ENCODE data around the gene TMEM185B. TPM values are rescaled to one million over a fixed set of nuclear protein-coding genes. Genes with fewer than 3 reads are reported as not detected.

The TMEM185B gene
- total and polyA plus RNA-seq, 8 donors: 18.7 to 29.1 (median 24.8) TPM

DNA sequence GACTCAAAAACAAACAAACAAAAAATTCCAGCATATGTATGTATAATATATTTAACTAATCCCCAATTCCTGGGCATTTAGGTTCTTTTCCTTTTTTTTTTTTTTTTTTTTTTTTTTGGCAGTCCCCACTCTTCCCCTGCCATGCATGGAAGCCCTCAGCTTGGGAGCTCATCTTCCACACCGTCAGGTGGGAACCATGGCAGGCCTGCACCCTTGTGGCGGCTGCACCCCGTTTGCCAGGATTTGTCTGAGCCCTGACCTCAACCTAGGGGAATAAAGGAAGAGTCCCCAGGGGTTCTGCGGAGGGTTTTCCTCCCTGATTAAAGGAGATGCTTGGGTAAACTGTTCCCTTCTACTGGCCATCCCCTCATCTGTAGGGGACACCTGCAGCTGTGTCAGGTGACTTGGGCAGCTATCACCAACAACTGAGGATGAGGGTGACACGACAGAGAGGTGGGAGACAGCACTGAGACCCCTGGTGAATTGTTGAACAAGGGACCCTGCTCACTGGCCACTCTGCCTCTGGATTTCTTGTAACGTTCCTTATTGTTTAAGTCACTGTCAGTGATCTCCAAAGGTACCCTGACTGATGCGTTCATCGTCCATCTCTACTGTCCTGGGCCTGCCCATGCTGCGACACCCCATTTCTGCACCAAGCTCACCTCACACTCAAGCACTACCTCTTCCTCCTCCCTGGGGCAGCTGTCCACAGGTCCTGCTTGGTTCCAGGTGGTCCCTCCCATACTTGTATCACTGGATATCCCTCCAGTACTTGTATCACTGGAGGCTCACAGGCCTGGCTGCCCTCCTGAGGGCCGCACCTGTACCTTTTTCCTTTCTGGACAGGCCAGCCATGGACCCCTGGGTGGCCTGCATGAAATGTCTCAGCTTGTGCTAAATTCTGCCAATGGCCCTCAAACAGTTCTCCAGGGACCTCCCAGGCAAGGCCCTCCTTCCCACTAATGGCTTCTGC is 14.5 kb downstream of the TMEM185B start:
- Histone ChIP-seq H3K9me3 (no peaks in the 10 kb centered on the region), H3K36me3 (no peaks in the 10 kb centered on the region), H3K27me3 (no peaks in the 10 kb centered on the region), H3K4me3 (no peak overlapping the region), H3K27ac (no peak overlapping the region), H3K4me1 (peaks cover 0 to 34% of the 10 kb centered on the region in 2 donors)
- TF ChIP-seq, protein P1, sequence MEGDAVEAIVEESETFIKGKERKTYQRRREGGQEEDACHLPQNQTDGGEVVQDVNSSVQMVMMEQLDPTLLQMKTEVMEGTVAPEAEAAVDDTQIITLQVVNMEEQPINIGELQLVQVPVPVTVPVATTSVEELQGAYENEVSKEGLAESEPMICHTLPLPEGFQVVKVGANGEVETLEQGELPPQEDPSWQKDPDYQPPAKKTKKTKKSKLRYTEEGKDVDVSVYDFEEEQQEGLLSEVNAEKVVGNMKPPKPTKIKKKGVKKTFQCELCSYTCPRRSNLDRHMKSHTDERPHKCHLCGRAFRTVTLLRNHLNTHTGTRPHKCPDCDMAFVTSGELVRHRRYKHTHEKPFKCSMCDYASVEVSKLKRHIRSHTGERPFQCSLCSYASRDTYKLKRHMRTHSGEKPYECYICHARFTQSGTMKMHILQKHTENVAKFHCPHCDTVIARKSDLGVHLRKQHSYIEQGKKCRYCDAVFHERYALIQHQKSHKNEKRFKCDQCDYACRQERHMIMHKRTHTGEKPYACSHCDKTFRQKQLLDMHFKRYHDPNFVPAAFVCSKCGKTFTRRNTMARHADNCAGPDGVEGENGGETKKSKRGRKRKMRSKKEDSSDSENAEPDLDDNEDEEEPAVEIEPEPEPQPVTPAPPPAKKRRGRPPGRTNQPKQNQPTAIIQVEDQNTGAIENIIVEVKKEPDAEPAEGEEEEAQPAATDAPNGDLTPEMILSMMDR (IDR thresholded peaks at IDR 0.05): no peak
- no peak for DNase-seq
- ATAC-seq: no peak
- intact Hi-C loops (cut with DNase I): no loop called here

- Histone ChIP-seq H3K36me3 (no peaks in the 10 kb centered on the region), H3K4me1 (peaks cover 0 to 48% of the 10 kb centered on the region in 2 donors), H3K4me3 (no peak overlapping the region), H3K9me3 (no peaks in the 10 kb centered on the region), H3K27ac (no peak overlapping the region), H3K27me3 (no peaks in the 10 kb centered on the region)
- TF ChIP-seq, protein P1 (IDR thresholded peaks at IDR 0.05): peak in 1 of 2 donors; percentile 13
- no peak for DNase-seq
- intact Hi-C loops (cut with DNase I): no loop called here
- ATAC-seq: peak; percentile 26
These were observed 17.1 kb downstream of the TMEM185B start for GRCh38 chr2:120206022-120206581.

DNA sequence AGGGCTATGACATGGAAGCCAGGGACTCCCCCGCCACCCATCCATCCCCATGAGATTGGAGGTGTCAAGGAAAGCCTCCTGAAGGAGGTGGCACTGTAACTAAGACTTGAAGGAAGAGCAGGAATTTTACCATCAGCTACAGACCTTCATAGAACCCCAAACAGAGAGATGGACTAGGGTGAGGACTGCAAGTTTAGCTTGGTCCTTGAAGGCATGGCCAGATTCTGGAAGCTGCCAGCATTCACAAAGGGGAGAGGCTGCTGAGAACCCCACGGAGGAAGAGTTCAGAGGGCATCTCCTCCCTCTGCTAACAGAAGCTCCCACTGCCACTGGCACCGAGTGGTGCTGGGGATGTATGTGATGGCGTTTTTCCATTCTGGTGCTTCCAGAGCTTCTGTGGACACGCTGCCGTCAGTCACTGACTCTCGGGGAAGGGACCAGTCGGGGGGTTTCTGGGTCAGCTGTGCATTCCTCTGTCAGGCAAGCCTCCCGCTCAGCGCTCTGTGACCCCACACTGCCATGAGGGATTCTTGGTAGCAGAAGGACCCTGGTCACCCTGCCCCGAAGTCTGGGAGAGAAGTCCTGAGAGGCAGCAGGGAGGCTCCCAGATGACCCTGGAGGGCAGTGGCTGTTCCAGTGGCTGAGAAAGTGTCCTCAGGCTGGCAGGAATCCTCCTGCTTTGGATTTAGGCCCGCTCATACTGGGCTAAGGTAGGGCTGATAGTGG is 18.1 kb downstream of the TMEM185B start:
- no peaks in the 10 kb centered on the region for H3K36me3 ChIP-seq
- H3K27me3 ChIP-seq: no peaks in the 10 kb centered on the region
- no peaks in the 10 kb centered on the region for H3K9me3 ChIP-seq
- ATAC-seq (no peak), DNase-seq (no peak)
- TF ChIP-seq, protein P1 (IDR thresholded peaks at IDR 0.05): no peak
- peaks cover 0 to 39% of the 10 kb centered on the region in 2 donors for H3K4me1 ChIP-seq
- no peak overlapping the region for H3K4me3 ChIP-seq
- peak overlapping the region in 1 of 2 donors; percentile 79 for H3K27ac ChIP-seq
- intact Hi-C loops (cut with DNase I): no loop called here

GRCh38 chr2:120204417-120204816 is 18.8 kb downstream of the TMEM185B start:
- DNase-seq (no peak), ATAC-seq (no peak)
- intact Hi-C loops (cut with DNase I): no loop called here
- TF ChIP-seq, protein P1 (IDR thresholded peaks at IDR 0.05): no peak
- Histone ChIP-seq H3K4me3 (no peak overlapping the region), H3K36me3 (no peaks in the 10 kb centered on the region), H3K27me3 (no peaks in the 10 kb centered on the region), H3K9me3 (no peaks in the 10 kb centered on the region), H3K4me1 (peaks cover 0 to 33% of the 10 kb centered on the region in 2 donors), H3K27ac (peak overlapping the region in 1 of 2 donors; percentile 79)
